ENCODE data around the gene BARHL1.

DNA sequence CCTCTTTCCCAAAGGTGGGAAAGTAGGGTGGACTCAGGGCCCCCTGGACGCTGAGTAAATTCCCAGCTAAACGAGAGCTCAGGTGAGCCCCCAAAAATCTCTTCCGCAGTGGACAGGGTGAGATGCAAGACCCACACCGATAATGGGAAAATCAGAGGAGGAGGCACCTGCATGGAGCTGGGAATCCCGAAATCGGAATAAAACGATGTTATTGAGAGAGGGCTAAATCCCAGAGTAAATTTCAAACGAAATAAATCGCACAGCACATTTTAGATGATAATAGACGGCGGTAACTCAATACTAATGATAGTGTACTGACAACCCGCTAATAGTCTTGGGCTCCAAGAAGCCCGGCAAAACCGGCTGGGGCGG, 3.0 kb upstream of the BARHL1 start:
- TF ChIP-seq RCOR1 (IDR thresholded peaks at IDR 0.05; ENCODE audit: borderline replicate concordance in 1 of 2, low read depth in 2 of 2, low read length in 2 of 2): no peak
- no peak for TF ChIP-seq EP400 (IDR thresholded peaks at IDR 0.05)
- no peak for TF ChIP-seq PTRF (tag; IDR thresholded peaks at IDR 0.05)
- no peak for TF ChIP-seq MXI1 (IDR thresholded peaks at IDR 0.05; ENCODE audit: low read depth, low read length)
- no peak for TF ChIP-seq ZNF239 (CRISPR knock-in tag; IDR thresholded peaks at IDR 0.05)
- TF ChIP-seq, protein P1, sequence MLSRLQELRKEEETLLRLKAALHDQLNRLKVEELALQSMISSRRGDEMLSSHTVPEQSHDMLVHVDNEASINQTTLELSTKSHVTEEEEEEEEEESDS (CRISPR knock-in tag; IDR thresholded peaks at IDR 0.05): no peak
- TF ChIP-seq ZNF764 (CRISPR knock-in tag; IDR thresholded peaks at IDR 0.05; ENCODE audit: low read depth): no peak
- TF ChIP-seq MYC (IDR thresholded peaks at IDR 0.05; ENCODE audit: low read depth, low read length): no peak
- TF ChIP-seq MYC (CRISPR knock-in tag; IDR thresholded peaks at IDR 0.05; ENCODE audit: borderline replicate concordance, low read depth): no peak
- no peak for TF ChIP-seq TOE1 (IDR thresholded peaks at IDR 0.05; ENCODE audit: borderline replicate concordance)
- no peak for TF ChIP-seq TOE1 (CRISPR knock-in tag; IDR thresholded peaks at IDR 0.05; ENCODE audit: borderline replicate concordance, low read depth)
- no peak for TF ChIP-seq NCOA2 (IDR thresholded peaks at IDR 0.05; ENCODE audit: partially characterized antibody in 2 of 2)
- TF ChIP-seq, protein P2, sequence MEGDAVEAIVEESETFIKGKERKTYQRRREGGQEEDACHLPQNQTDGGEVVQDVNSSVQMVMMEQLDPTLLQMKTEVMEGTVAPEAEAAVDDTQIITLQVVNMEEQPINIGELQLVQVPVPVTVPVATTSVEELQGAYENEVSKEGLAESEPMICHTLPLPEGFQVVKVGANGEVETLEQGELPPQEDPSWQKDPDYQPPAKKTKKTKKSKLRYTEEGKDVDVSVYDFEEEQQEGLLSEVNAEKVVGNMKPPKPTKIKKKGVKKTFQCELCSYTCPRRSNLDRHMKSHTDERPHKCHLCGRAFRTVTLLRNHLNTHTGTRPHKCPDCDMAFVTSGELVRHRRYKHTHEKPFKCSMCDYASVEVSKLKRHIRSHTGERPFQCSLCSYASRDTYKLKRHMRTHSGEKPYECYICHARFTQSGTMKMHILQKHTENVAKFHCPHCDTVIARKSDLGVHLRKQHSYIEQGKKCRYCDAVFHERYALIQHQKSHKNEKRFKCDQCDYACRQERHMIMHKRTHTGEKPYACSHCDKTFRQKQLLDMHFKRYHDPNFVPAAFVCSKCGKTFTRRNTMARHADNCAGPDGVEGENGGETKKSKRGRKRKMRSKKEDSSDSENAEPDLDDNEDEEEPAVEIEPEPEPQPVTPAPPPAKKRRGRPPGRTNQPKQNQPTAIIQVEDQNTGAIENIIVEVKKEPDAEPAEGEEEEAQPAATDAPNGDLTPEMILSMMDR (IDR thresholded peaks at IDR 0.05 in 2 of 3, conservative IDR thresholded peaks at IDR 0.05 in 1 of 3; ENCODE audit: insufficient read depth in 2 of 3, low read depth in 1 of 3, low read length in 3 of 3): no peak
- TF ChIP-seq MTF1 (CRISPR knock-in tag; IDR thresholded peaks at IDR 0.05; ENCODE audit: borderline replicate concordance): no peak
- no peak for TF ChIP-seq MYNN (IDR thresholded peaks at IDR 0.05)
- TF ChIP-seq MYNN (CRISPR knock-in tag; IDR thresholded peaks at IDR 0.05): no peak
- no peak for TF ChIP-seq ZKSCAN1 (IDR thresholded peaks at IDR 0.05; ENCODE audit: low read depth, low read length)

All from K562 (cell line).